Measurements from ENCODE around the gene GFER. TPM values are rescaled to one million over a fixed set of nuclear protein-coding genes. Genes with fewer than 3 reads are reported as not detected.
"Not testable (repeated sequence)": the region's sequence is repeated elsewhere in the genome, so short reads cannot be mapped to it uniquely, and the experiment has no call there.

The GFER gene
- 26.9 and 31.8 TPM in 2 replicates for total RNA-seq (2014; rRNA removed; shearing (Covaris generic))

- peaks cover 19% of the 10 kb centered on the region for H3K4me1 ChIP-seq (replicated peaks)
- peaks cover 41% of the 10 kb centered on the region for H3K36me3 ChIP-seq
- H3K27ac ChIP-seq: peak within 1 kb of the TSS; percentile 44; the same call in 1 of the 2 replicates
- peaks cover 27% of the 10 kb centered on the region for H3K27me3 ChIP-seq (replicated peaks)
- H3K4me3 ChIP-seq: peak within 1 kb of the TSS; percentile 94
- H3K9me3 ChIP-seq (replicated peaks): no peaks in the 10 kb centered on the region
- DNase-seq (ENCODE audit: low read depth in 1 of 2, low spot score in 2 of 2): peak; percentile 86 to 94
Measured at GRCh38 chr16:1983544-1984346, at the start of gene GFER. Gene GFER, plus strand, starts transcription at chr16:1984193. Its CDS starts 26 bp downstream, at chr16:1984219.

DNA sequence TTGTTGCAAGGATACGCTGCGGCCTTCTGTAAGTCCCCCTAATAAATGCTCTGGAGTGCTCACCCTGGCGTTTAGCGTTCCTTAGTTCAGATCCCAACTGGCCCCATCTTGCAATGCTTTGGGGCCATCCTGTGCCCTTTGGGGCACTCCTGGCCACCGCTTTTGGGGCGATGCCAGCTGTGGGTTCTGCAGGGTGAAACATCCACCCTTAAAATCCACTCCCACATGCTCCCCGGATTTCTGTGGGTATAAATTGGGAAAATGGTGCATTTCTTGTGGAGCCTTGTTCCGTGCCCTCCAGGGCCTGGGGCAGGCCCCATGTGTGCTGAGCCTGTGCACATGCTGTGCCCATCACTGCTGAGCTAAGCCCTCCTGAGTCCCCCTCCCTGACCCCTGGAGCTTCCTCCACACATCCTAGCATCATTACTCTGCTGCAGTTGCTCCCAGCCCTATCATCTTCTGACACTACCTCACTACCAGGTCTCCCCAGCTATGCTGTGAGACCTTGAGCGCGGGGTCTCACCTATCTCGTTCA, 47.0 kb upstream of the GFER start:
- no peaks in the 10 kb centered on the region for H3K9me3 ChIP-seq (replicated peaks)
- H3K36me3 ChIP-seq: peaks cover 19% of the 10 kb centered on the region
- H3K27me3 ChIP-seq (replicated peaks): no peaks in the 10 kb centered on the region; the same call in 1 of the 2 replicates
- no peak overlapping the region for H3K27ac ChIP-seq
- H3K4me1 ChIP-seq (replicated peaks): peaks cover 6% of the 10 kb centered on the region
- no peak overlapping the region for H3K4me3 ChIP-seq
- DNase-seq (ENCODE audit: low read depth in 1 of 2, low spot score in 2 of 2): no peak

DNA sequence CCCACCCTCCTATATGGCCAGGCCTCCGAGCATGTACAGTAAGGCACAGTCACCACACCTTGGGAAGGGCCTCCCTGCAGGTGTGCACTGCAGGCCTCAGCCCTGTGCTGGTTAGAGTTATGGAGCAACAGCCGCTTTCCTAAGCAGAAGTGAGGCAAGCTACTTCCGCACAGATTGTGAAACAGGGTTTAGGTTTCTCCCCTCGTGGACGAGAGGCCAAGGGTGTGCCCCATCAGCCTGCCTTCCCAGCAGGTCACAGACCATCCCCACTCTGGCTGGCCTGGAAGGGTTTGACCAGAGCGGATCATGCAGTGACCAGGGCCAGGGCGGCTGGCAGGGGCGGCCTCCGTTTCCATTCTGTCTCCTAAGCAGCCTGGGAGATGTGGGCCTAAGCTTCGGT, 45.7 kb upstream of the GFER start:
- no peak for DNase-seq (ENCODE audit: low read depth in 1 of 2, low spot score in 2 of 2)
- Histone ChIP-seq H3K27ac (no peak overlapping the region), H3K4me3 (no peak overlapping the region), H3K4me1 (replicated peaks) (peaks cover 12% of the 10 kb centered on the region), H3K27me3 (replicated peaks) (no peaks in the 10 kb centered on the region; the same call in 1 of the 2 replicates), H3K36me3 (peaks cover 19% of the 10 kb centered on the region), H3K9me3 (replicated peaks) (no peaks in the 10 kb centered on the region)

- peaks cover 17% of the 10 kb centered on the region for H3K4me1 ChIP-seq (replicated peaks)
- H3K36me3 ChIP-seq: peaks cover 19% of the 10 kb centered on the region
- H3K27me3 ChIP-seq (replicated peaks): no peaks in the 10 kb centered on the region
- H3K9me3 ChIP-seq (replicated peaks): no peaks in the 10 kb centered on the region
- no peak overlapping the region for H3K4me3 ChIP-seq
- no peak overlapping the region for H3K27ac ChIP-seq
- DNase-seq (ENCODE audit: low read depth in 1 of 2, low spot score in 2 of 2): no peak
Measured at GRCh38 chr16:1938910-1939309, 45.1 kb upstream of the GFER start.

DNA sequence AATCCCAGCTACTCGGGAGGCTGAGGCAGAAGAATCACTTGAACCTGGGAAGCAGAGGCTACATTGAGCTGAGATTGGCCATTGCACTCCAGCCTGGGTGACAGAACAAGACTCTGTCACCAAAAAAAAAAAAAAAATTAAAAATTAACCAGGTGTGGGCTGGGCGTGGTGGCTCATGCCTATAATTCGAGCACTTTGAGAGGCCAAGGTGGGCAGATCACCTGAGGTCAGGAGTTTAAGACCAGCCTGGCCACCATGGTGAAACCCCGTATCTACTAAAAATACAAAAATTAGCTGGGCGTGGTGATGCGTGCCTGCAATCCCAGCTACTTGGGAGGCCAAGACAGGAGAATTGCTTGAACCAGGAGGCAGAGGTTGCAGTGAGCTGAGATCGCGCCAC, 44.2 kb upstream of the GFER start:
- not testable (repeated sequence) for H3K9me3 ChIP-seq (replicated peaks); H3K4me3 ChIP-seq; H3K27me3 ChIP-seq (replicated peaks); H3K27ac ChIP-seq; DNase-seq (ENCODE audit: low read depth in 1 of 2, low spot score in 2 of 2)
- peaks cover 17% of the 10 kb centered on the region for H3K4me1 ChIP-seq (replicated peaks)
- peaks cover 19% of the 10 kb centered on the region for H3K36me3 ChIP-seq

DNA sequence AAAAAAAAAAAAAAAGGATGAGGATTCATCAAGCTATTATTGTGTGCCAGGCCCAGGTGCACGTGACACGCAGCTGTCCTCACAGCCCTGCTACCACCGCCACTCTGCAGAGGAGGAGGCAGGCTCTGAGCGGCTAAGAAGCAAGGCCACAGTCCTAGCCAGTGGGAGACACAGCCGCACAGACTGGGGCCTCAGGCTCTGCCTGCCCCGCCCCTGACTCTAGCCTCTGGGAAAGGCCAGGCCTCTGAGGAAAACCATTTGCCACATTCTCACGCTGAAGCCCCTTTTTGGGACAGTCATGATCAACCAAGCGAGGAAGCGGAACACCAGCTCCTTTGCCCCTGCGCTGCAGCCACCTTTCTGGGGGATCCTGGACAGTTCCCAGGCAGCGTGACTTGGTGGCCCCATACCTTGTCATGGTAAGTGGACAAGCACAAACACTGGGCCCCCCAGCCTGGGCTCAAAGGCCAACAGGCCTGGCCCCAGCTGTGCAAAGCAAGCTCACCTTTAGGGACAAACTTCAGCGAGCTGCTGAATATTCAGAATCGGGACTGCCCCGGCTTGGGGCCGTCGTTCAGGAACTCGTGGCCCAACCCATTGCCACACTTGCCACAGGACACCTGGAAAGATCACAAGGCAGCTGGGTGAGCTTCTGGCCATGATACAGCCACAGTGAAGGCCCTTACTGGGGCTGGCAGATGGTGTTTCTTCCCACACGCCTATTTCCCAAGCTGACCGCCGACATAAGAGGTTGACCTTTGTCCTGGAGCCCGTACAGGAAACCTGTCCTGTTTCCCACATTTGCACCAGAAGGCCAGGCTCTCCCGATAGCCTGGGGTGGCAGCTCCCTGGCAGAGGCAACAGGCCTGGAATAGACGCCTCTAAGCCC, 43.5 kb upstream of the GFER start:
- no peak overlapping the region for H3K27ac ChIP-seq
- no peak overlapping the region for H3K4me3 ChIP-seq

DNA sequence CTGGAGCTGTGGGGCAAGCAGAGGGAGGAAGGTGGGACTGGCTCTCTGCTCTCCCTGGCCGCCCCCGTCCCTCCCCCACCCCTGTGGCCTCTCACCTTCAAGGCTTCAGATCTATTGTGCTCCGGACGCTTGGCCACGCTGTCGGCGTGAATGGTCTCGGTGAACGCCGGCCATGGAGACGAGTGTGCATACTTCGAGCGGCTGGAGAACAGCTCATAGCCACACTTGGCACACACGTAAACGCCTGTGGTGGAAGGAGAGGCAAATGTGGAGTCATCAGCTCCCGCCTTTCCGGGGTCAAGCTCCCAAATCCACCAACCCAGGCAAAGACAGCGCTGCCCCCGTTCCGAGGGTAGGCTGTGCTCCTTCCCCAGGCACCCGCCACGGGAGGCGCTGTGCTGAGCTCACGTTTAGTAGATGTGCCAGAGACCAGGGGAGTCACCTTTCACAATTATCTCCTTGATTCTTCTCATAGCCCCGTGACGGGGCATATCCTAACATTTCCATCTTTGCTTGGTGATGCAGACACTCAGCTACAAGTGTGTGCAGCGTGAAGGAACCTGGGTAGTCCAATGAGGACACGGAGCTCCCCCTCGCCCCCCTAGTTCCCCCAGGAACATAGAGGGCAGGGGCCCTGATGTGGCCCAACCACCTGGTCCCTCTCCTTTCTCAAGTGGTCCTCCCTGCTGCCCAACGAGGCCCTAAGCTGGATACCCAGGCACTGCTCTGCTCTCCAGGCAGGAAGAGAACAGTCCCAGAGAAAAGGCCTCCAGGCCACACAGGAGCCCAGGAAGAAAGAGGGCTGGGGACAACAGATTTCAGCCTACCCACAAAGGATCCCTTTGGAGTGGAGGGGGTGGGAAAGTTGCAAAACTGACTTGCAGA, 42.6 kb upstream of the GFER start:
- Histone ChIP-seq H3K9me3 (replicated peaks) (no peaks in the 10 kb centered on the region), H3K4me1 (replicated peaks) (peaks cover 14% of the 10 kb centered on the region), H3K27ac (no peak overlapping the region), H3K36me3 (peaks cover 19% of the 10 kb centered on the region), H3K4me3 (no peak overlapping the region), H3K27me3 (replicated peaks) (no peaks in the 10 kb centered on the region)
- DNase-seq (ENCODE audit: low read depth in 1 of 2, low spot score in 2 of 2): no peak

More for the DNA sequence above, 43.5 kb upstream of the GFER start:
- Histone ChIP-seq H3K27me3 (replicated peaks) (no peaks in the 10 kb centered on the region), H3K9me3 (replicated peaks) (no peaks in the 10 kb centered on the region), H3K4me1 (replicated peaks) (peaks cover 15% of the 10 kb centered on the region), H3K36me3 (peaks cover 19% of the 10 kb centered on the region)
- DNase-seq (ENCODE audit: low read depth in 1 of 2, low spot score in 2 of 2): no peak

- H3K4me3 ChIP-seq: peak overlapping the region; percentile 64
- peaks cover 19% of the 10 kb centered on the region for H3K36me3 ChIP-seq
- peaks cover 14% of the 10 kb centered on the region for H3K4me1 ChIP-seq (replicated peaks)
- no peaks in the 10 kb centered on the region for H3K9me3 ChIP-seq (replicated peaks)
- H3K27me3 ChIP-seq (replicated peaks): no peaks in the 10 kb centered on the region
- H3K27ac ChIP-seq: no peak overlapping the region
- no peak for DNase-seq (ENCODE audit: low read depth in 1 of 2, low spot score in 2 of 2)
Measured at GRCh38 chr16:1942047-1942809, 41.8 kb upstream of the GFER start.

DNA sequence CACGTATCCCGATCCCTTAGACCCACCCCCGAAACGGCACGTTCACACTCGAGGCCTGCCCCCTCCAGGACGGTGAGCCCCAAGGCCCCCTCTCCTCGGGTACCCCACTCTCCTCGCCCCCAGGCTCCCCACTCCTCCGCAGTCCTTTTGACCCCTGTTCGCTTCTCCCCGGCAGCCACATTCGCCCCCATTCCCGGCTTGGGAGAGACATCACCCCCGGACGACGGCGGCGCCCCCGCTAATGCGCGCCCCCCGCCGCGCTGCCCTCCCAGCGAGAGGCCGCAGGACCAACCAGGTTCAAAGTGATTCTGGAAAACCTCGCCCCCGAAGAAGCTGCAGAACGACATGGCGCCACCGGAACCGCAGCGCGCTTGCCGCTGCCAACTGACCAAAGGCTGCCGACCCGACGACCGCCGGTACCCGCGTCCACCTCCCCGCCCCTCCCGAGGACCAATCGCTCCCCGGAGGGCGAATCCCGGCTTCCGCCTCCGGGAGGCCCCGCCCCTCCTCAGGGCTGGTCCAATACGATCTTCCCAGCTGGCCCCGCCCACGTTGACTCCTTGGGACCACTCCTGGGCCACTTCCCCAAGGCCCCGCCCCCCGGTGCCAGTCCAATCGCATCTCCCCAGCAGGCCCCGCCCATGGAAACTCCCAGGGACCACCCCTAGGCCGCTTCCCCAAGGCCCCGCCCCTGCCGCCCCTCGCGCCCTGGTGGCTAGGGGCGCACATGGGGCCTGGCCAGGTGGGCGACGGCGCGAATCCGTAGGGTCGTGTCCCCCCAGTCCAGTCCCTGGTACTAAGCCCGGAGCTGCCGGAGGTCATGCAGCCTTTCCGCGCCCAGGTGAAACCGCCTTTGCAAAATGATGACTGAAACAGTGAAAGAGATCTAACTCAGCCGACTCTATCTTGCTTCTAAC, 40.9 kb upstream of the GFER start, which contains the start of gene MSRB1:
TSS of gene MSRB1 (minus strand) at position 390 of the 917 bp plus-strand sequence. CDS start at position 347, 43 bp downstream.
- Histone ChIP-seq H3K4me3 (peak within 1 kb of the TSS; percentile 64), H3K4me1 (replicated peaks) (peaks cover 14% of the 10 kb centered on the region), H3K27me3 (replicated peaks) (no peaks in the 10 kb centered on the region), H3K9me3 (replicated peaks) (no peaks in the 10 kb centered on the region), H3K27ac (no peak within 1 kb of the TSS), H3K36me3 (peaks cover 16% of the 10 kb centered on the region)
- peak; percentile 95 to 100 for DNase-seq (ENCODE audit: low read depth in 1 of 2, low spot score in 2 of 2)

- Histone ChIP-seq H3K27me3 (replicated peaks) (no peaks in the 10 kb centered on the region), H3K36me3 (peaks cover 6% of the 10 kb centered on the region; the same call in 1 of the 2 replicates), H3K9me3 (replicated peaks) (no peaks in the 10 kb centered on the region), H3K4me3 (no peak overlapping the region), H3K27ac (no peak overlapping the region), H3K4me1 (replicated peaks) (peaks cover 14% of the 10 kb centered on the region)
- no peak for DNase-seq (ENCODE audit: low read depth in 1 of 2, low spot score in 2 of 2)
Measured at GRCh38 chr16:1944612-1945199, 39.3 kb upstream of the GFER start.

- Histone ChIP-seq H3K4me1 (replicated peaks) (peaks cover 14% of the 10 kb centered on the region), H3K36me3 (peaks cover under 1% of the 10 kb centered on the region; the same call in 1 of the 2 replicates), H3K4me3 (no peak overlapping the region), H3K27me3 (replicated peaks) (no peaks in the 10 kb centered on the region), H3K27ac (no peak overlapping the region), H3K9me3 (replicated peaks) (no peaks in the 10 kb centered on the region)
- DNase-seq (ENCODE audit: low read depth in 1 of 2, low spot score in 2 of 2): no peak
Measured at GRCh38 chr16:1945559-1946391, 38.2 kb upstream of the GFER start.

Data from SJSA1 (cell line).